PC-9 (cell line): ENCODE results near the gene ATE1. TPM values are rescaled to one million over a fixed set of nuclear protein-coding genes. Genes with fewer than 3 reads are reported as not detected.

Experiments
- BruUV-seq: library from RNA; stranded (reverse); fragments of 400-500 nt; replicated peaks from 2 replicates; lab custom pipeline; 2021; lab: Mats Ljungman, UMichigan
- CTCF ChIA-PET: fragments of 300-600 bp; sonication (Branson Sonifier 250); formaldehyde crosslinking; loops from one replicate; lab custom pipeline; 2022; ENCODE audit warnings: antibody characterized with exemption; lab: Charles Lee
- POLR2A ChIA-PET: fragments of 300-600 bp; sonication (Branson Sonifier 250); formaldehyde crosslinking; loops from one replicate; lab custom pipeline; 2022; ENCODE audit warnings: antibody characterized with exemption; ENCODE audit not compliant: unreplicated experiment; lab: Charles Lee
- DNase-seq, 2 experiments: peaks; one replicate each; pipeline versions ENCODE4 v3.0.0 to v3.0.0-alpha.2; 2015 to 2022; ENCODE audit warnings: mixed read lengths in 1 of 2
- H2AFZ ChIP-seq: fragments of 200-600 bp; sonication (generic); 2 replicates; pipeline ENCODE4 v1.8.1; 2017; ENCODE audit warnings: antibody characterized with exemption
- H3F3A ChIP-seq: fragments of 200-600 bp; sonication (generic); 2 replicates; pipeline ENCODE4 v1.8.1; 2017; ENCODE audit warnings: antibody characterized with exemption, mild to moderate bottlenecking, low read depth; ENCODE audit not compliant: insufficient read depth
- H3K27ac ChIP-seq: fragments of 200-600 bp; sonication (generic); 2 replicates; pipeline ENCODE4 v1.6.1; 2016; ENCODE audit warnings: mixed run types
- H3K27me3 ChIP-seq: fragments of 200-600 bp; sonication (generic); 2 replicates; pipeline ENCODE4 v1.6.1; 2016; ENCODE audit warnings: low read depth, mixed run types; ENCODE audit not compliant: insufficient read depth
- H3K36me3 ChIP-seq: fragments of 200-600 bp; sonication (generic); 2 replicates; pipeline ENCODE4 v1.6.1; 2016; ENCODE audit warnings: low read depth, mixed run types
- H3K4me1 ChIP-seq: fragments of 200-600 bp; sonication (generic); replicated peaks from 2 replicates; pipeline ENCODE4 v1.6.1; 2016; ENCODE audit warnings: mixed run types; ENCODE audit not compliant: insufficient read depth
- H3K4me2 ChIP-seq: fragments of 200-600 bp; sonication (generic); 2 replicates; pipeline ENCODE4 v1.6.1; 2017; ENCODE audit warnings: mixed run types
- H3K4me3 ChIP-seq: fragments of 200-600 bp; sonication (generic); 2 replicates; pipeline ENCODE4 v1.6.1; 2016; ENCODE audit warnings: mixed run types
- H3K79me2 ChIP-seq: fragments of 200-600 bp; sonication (generic); 2 replicates; pipeline ENCODE4 v1.6.1; 2017; ENCODE audit warnings: low read depth, mixed run types
- H3K9me2 ChIP-seq: fragments of 200-600 bp; sonication (generic); 2 replicates; pipeline ENCODE4 v1.8.1; 2017; ENCODE audit warnings: mild to moderate bottlenecking; ENCODE audit not compliant: insufficient read depth
- H3K9me3 ChIP-seq: fragments of 200-600 bp; sonication (generic); 2 replicates; pipeline ENCODE4 v1.8.1; 2016; ENCODE audit warnings: low read depth; ENCODE audit not compliant: insufficient read depth
- H4K20me1 ChIP-seq: fragments of 200-600 bp; sonication (generic); 2 replicates; pipeline ENCODE4 v1.8.1; 2017; ENCODE audit not compliant: insufficient read depth
- CTCF ChIP-seq: fragments of 200-600 bp; sonication (generic); conservative IDR thresholded peaks from 2 replicates; pipeline ENCODE4 v1.6.1; 2017; ENCODE audit warnings: mixed run types, antibody characterized with exemption, mild to moderate bottlenecking, moderate library complexity
- EZH2 ChIP-seq: fragments of 200-600 bp; sonication (generic); IDR thresholded peaks from 2 replicates; pipeline ENCODE4 v1.8.0; 2017; ENCODE audit warnings: antibody characterized with exemption, low read depth
- intact Hi-C: fragments of 100-400 bp; cut with micrococcal nuclease; formaldehyde crosslinking; loops from one replicate; pipeline ENCODE4 v1.10.0; 2022; ENCODE audit not compliant: unreplicated experiment
- total RNA-seq: library from RNA; stranded (reverse); gene quantifications from 2 replicates; pipeline ENCODE4 v1.2.3, GENCODE V29; 2021

ATE1 gene
- total RNA-seq, 1 experiment from 2014 or later, result 14.8 TPM

GRCh38 chr10:121772406-121772805, 155.4 kb downstream of the ATE1 start:
- POLR2A ChIA-PET, result no interaction called here

GRCh38 chr10:121771966-121772365, 155.9 kb downstream of the ATE1 start:
- POLR2A ChIA-PET, result no interaction called here
- intact Hi-C loops, result no loop called here

More at GRCh38 chr10:121772406-121772805, 155.4 kb downstream of the ATE1 start:
- Histone ChIP-seq H3K4me3 (no peak overlapping the region), H3K9me3 (no peaks in the 10 kb centered on the region), H3K4me2 (no peak overlapping the region), H3K27ac (no peak overlapping the region), H3F3A (no peaks in the 10 kb centered on the region), H3K36me3 (no peaks in the 10 kb centered on the region), H2AFZ (no peak overlapping the region), H3K79me2 (no peaks in the 10 kb centered on the region), H3K27me3 (no peaks in the 10 kb centered on the region), H4K20me1 (no peaks in the 10 kb centered on the region), H3K4me1 (no peaks in the 10 kb centered on the region), H3K9me2 (peaks cover 4% of the 10 kb centered on the region; the same call in 1 of the 2 replicates)
- no TSS peak for BruUV-seq
- no peak for DNase-seq
- intact Hi-C loops, result no loop called here
- TF ChIP-seq EZH2 (no peak), CTCF (no peak)
- CTCF ChIA-PET, result no interaction called here

GRCh38 chr10:121766426-121766825, 161.4 kb downstream of the ATE1 start:
- Histone ChIP-seq H3K9me3 (no peaks in the 10 kb centered on the region), H3K4me1 (no peaks in the 10 kb centered on the region), H3K4me2 (no peak overlapping the region), H3K27me3 (no peaks in the 10 kb centered on the region), H3K4me3 (no peak overlapping the region), H3K27ac (no peak overlapping the region), H3K36me3 (no peaks in the 10 kb centered on the region), H4K20me1 (no peaks in the 10 kb centered on the region), H2AFZ (no peak overlapping the region), H3F3A (no peaks in the 10 kb centered on the region), H3K9me2 (no peaks in the 10 kb centered on the region), H3K79me2 (no peaks in the 10 kb centered on the region)
- TF ChIP-seq EZH2 (no peak), CTCF (no peak)
- ChIA-PET CTCF (no interaction called here), POLR2A (no interaction called here)
- intact Hi-C loops, result no loop called here
- BruUV-seq, result no TSS peak
- DNase-seq, result no peak

More at GRCh38 chr10:121771966-121772365, 155.9 kb downstream of the ATE1 start:
- no peak overlapping the region for H2AFZ ChIP-seq
- H3K27me3 ChIP-seq, result no peaks in the 10 kb centered on the region
- H3K9me2 ChIP-seq, result peaks cover 4% of the 10 kb centered on the region; the same call in 1 of the 2 replicates
- CTCF ChIA-PET, result no interaction called here
- H3K4me2 ChIP-seq, result no peak overlapping the region
- no peak for TF ChIP-seq CTCF
- no peak for TF ChIP-seq EZH2
- H4K20me1 ChIP-seq, result no peaks in the 10 kb centered on the region
- H3K9me3 ChIP-seq, result no peaks in the 10 kb centered on the region
- no peak overlapping the region for H3K27ac ChIP-seq
- H3K4me3 ChIP-seq, result no peak overlapping the region
- no TSS peak for BruUV-seq
- no peaks in the 10 kb centered on the region for H3F3A ChIP-seq
- H3K4me1 ChIP-seq, result no peaks in the 10 kb centered on the region
- H3K36me3 ChIP-seq, result no peaks in the 10 kb centered on the region
- no peaks in the 10 kb centered on the region for H3K79me2 ChIP-seq
- no peak for DNase-seq
